Stomach smooth muscle (tissue), 2 donors: ENCODE data around the gene FGD5.

Experiments used
- H3K27ac ChIP-seq: one replicate; pipeline ENCODE4 v1.7.0; 2013; ENCODE audit warnings: mild to moderate bottlenecking, low read length, inconsistent platforms
- H3K27me3 ChIP-seq, 2 donors: one replicate each; pipeline ENCODE4 v1.7.0; 2013; ENCODE audit warnings: low read length in 2 of 2; ENCODE audit not compliant: insufficient read depth in 2 of 2, control insufficient read depth in 1 of 2
- H3K36me3 ChIP-seq, 2 donors: one replicate each; pipeline ENCODE4 v1.7.0; 2013; ENCODE audit warnings: low read length in 2 of 2; ENCODE audit not compliant: control insufficient read depth in 2 of 2, insufficient read depth in 2 of 2
- H3K4me1 ChIP-seq: one replicate; pipeline ENCODE4 v1.7.0; 2013; ENCODE audit warnings: low read length; ENCODE audit not compliant: control insufficient read depth, insufficient read depth
- H3K4me3 ChIP-seq, 2 donors: one replicate each; pipeline ENCODE4 v1.7.0; 2013; ENCODE audit warnings: low read length in 2 of 2
- H3K9ac ChIP-seq, 2 donors: one replicate each; pipeline ENCODE4 v1.7.0; 2013; ENCODE audit warnings: low read length in 2 of 2, mild to moderate bottlenecking in 1 of 2
- H3K9me3 ChIP-seq, 2 donors: one replicate each; pipeline ENCODE4 v1.7.0; 2013; ENCODE audit warnings: low read length in 2 of 2; ENCODE audit not compliant: control insufficient read depth in 2 of 2
- donor health status: healthy.
- donor health status: Pancreatic carcinoma.

Gene FGD5

GRCh38 chr3:14801668-14802380 lies 16.9 kb upstream of the FGD5 start:
- H3K27ac ChIP-seq: no peak overlapping the region

GRCh38 chr3:14802381-14802731 lies 16.4 kb upstream of the FGD5 start:
- no peak overlapping the region for H3K27ac ChIP-seq
- no peaks in the 10 kb centered on the region for H3K9me3 ChIP-seq
- no peak overlapping the region for H3K9ac ChIP-seq
- H3K4me3 ChIP-seq: no peak overlapping the region
- H3K27me3 ChIP-seq: peaks cover 0 to 7% of the 10 kb centered on the region in 2 donors
- peaks cover 7% of the 10 kb centered on the region for H3K4me1 ChIP-seq
- no peaks in the 10 kb centered on the region for H3K36me3 ChIP-seq

More at GRCh38 chr3:14801668-14802380, 16.9 kb upstream of the FGD5 start:
- Histone ChIP-seq H3K4me3 (no peak overlapping the region), H3K36me3 (no peaks in the 10 kb centered on the region), H3K4me1 (peaks cover 8% of the 10 kb centered on the region), H3K9ac (no peak overlapping the region), H3K9me3 (no peaks in the 10 kb centered on the region), H3K27me3 (peaks cover 0 to 7% of the 10 kb centered on the region in 2 donors)

GRCh38 chr3:14803101-14803980 lies 15.4 kb upstream of the FGD5 start:
- Histone ChIP-seq H3K9me3 (no peaks in the 10 kb centered on the region), H3K4me3 (no peak overlapping the region), H3K27me3 (peaks cover 0 to 10% of the 10 kb centered on the region in 2 donors), H3K9ac (no peak overlapping the region), H3K36me3 (no peaks in the 10 kb centered on the region), H3K4me1 (peaks cover 7% of the 10 kb centered on the region), H3K27ac (peak overlapping the region; percentile 6)

- Histone ChIP-seq H3K9me3 (no peaks in the 10 kb centered on the region), H3K36me3 (no peaks in the 10 kb centered on the region), H3K27ac (peak overlapping the region; percentile 6), H3K9ac (no peak overlapping the region), H3K4me3 (no peak overlapping the region), H3K27me3 (peaks cover 0 to 11% of the 10 kb centered on the region in 2 donors), H3K4me1 (peaks cover 7% of the 10 kb centered on the region)
These were observed 14.6 kb upstream of the FGD5 start for GRCh38 chr3:14803981-14804834.

DNA sequence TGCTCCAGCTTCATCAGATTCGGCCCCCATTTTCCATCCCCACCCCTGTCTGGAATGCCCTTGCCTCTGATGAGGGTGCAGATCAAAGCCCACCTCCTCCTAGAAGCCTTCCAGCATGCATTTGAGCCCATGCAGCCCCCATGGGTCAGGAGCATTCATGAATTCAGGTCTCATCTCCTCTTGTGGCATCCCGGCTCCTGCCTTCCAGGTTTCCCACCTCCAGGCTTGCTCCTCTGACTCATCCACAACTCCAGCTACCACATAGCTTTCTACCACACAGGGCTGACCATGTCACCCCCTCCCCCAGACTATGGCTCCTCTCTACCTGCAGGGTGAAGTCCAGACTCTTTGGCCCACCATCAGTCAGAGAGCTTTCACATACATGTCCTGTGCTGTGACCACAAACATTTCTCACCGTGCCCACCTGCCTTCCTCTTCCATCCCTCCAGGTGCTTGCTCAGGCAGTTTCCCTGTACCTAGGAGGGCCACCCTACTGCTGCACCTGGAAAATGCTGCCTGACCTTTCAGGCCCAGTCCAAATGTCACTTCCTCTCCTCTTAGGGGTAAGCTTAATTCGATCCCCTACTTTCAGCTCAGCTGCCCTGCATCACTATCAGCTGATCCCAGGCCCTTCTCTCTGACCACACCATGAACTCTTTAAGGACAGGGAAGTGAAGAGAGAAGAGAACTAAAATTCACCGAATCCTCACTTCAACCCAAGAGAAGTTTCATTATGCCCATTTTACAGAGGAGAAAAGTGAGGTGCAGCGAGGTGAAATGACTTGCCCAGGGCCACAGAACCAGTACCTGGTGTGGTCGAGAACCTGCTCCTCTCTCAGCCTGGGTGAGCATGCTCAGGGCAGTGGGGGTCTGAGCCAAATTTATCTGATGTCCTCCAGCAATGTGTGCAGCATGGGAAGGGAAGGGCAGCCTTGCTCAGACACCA lies 13.7 kb upstream of the FGD5 start:
- H3K4me3 ChIP-seq: no peak overlapping the region
- no peak overlapping the region for H3K9ac ChIP-seq
- H3K36me3 ChIP-seq: no peaks in the 10 kb centered on the region
- no peaks in the 10 kb centered on the region for H3K9me3 ChIP-seq
- peaks cover 9% of the 10 kb centered on the region for H3K4me1 ChIP-seq
- peaks cover 6 to 12% of the 10 kb centered on the region in 2 donors for H3K27me3 ChIP-seq
- H3K27ac ChIP-seq: no peak overlapping the region

DNA sequence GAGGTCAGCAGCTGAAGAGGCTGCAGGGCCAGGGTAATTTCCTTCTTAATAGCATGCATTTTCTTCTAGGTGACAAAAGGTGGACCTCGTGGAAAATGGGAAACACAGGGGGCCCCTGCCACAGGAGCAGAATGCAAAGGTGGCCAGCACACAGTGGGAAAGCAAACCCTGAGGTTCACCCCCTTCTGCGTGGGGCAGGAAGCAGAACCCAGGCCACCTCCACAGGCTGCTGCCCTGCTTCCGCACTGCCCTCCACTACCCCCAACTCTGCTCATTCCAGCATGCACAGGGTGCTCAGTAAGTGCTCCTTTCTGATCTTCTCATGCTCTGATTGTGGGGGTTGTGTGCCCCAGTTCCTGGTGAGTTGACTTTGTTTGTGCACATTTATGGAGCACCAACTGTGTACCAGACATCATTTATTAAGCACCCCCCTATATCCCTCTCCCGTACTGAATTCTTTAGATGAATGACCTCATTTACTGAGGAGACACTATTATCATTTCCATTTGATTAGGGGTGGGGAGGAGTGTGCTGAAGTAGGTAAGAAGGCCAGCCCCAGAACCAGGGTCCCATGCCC lies 12.7 kb upstream of the FGD5 start:
- H3K4me1 ChIP-seq: peaks cover 11% of the 10 kb centered on the region
- no peak overlapping the region for H3K9ac ChIP-seq
- H3K36me3 ChIP-seq: no peaks in the 10 kb centered on the region
- H3K27me3 ChIP-seq: peaks cover 8 to 12% of the 10 kb centered on the region in 2 donors
- no peak overlapping the region for H3K27ac ChIP-seq
- H3K9me3 ChIP-seq: no peaks in the 10 kb centered on the region
- H3K4me3 ChIP-seq: no peak overlapping the region

DNA sequence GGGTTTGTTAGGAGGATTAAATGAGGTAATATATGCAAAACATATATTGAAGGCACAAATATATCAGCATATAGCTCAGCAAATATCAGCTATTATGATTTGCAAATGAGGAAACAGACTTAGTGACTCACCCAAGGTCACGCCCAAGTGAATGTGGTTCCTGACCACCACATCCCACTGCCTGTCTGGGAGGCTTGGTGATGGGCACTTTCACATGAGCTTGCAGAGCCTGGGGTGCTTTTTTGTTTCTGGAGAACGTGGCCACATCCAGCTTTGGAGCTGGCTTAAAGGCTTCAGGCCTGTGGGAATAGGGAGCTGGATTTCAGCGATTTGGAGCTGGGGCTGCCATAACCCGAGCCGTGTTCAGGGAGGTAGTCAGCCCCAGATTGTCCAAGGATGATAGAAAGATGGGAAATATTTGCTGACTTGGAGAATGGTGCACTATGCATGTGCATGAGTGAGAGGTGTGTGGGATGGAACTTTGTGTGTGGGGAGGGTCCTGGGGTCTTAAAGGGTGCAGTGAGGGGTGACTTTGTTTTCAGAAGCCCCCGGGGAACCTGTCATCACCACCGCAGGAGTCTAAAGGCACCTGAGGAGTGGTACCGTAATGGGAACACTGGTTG lies 12.0 kb upstream of the FGD5 start:
- Histone ChIP-seq H3K36me3 (no peaks in the 10 kb centered on the region), H3K4me1 (peaks cover 11% of the 10 kb centered on the region), H3K27ac (no peak overlapping the region), H3K9me3 (no peaks in the 10 kb centered on the region), H3K4me3 (no peak overlapping the region), H3K27me3 (peaks cover 12% of the 10 kb centered on the region in 2 donors), H3K9ac (no peak overlapping the region)

- H3K27me3 ChIP-seq: peaks cover 12 to 16% of the 10 kb centered on the region in 2 donors
- H3K4me3 ChIP-seq: no peak overlapping the region
- no peak overlapping the region for H3K9ac ChIP-seq
- no peaks in the 10 kb centered on the region for H3K9me3 ChIP-seq
- H3K4me1 ChIP-seq: peaks cover 10% of the 10 kb centered on the region
- no peaks in the 10 kb centered on the region for H3K36me3 ChIP-seq
- H3K27ac ChIP-seq: no peak overlapping the region
These were observed 10.7 kb upstream of the FGD5 start for GRCh38 chr3:14808025-14808424.

- no peaks in the 10 kb centered on the region for H3K9me3 ChIP-seq
- H3K4me1 ChIP-seq: peaks cover 8% of the 10 kb centered on the region
- no peak overlapping the region for H3K27ac ChIP-seq
- H3K9ac ChIP-seq: no peak overlapping the region
- H3K4me3 ChIP-seq: no peak overlapping the region
- no peaks in the 10 kb centered on the region for H3K36me3 ChIP-seq
- H3K27me3 ChIP-seq: peaks cover 12 to 16% of the 10 kb centered on the region in 2 donors
These were observed 10.1 kb upstream of the FGD5 start for GRCh38 chr3:14808502-14809266.
